ENCODE results near the gene EXOC3.
"Not testable (repeated sequence)": the region's sequence is repeated elsewhere in the genome, so short reads cannot be mapped to it uniquely, and the experiment has no call there.

Gene EXOC3

GRCh38 chr5:507986-508575, 65.1 kb downstream of the EXOC3 start:
- not testable (repeated sequence) for DNase-seq

- no peak for DNase-seq
Measured at GRCh38 chr5:509611-510185, 66.7 kb downstream of the EXOC3 start.

DNA sequence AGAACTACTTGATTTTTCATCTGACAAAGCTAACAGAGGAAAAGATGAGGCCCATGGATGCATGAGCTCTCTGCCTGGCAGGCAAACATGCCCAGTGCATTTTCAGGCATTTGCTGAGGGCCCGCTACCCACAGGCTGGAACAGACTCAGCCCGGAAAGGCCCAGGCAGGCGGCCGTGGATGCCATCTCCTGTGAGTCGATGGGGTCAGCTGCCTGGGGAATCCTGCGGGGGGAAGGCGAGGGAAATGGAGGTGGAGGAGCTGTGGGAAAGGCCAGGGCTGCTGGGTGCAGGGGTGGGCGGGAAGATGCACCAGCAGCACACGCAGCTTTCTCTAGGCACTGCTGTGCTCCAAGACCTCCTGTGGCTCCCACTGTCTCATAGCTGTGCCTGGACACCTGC, 67.5 kb downstream of the EXOC3 start:
- DNase-seq: no peak

- no peak for DNase-seq
Measured at GRCh38 chr5:511476-511875, 68.5 kb downstream of the EXOC3 start.

- no peak for DNase-seq
Measured at GRCh38 chr5:513216-514100, 70.5 kb downstream of the EXOC3 start.

DNA sequence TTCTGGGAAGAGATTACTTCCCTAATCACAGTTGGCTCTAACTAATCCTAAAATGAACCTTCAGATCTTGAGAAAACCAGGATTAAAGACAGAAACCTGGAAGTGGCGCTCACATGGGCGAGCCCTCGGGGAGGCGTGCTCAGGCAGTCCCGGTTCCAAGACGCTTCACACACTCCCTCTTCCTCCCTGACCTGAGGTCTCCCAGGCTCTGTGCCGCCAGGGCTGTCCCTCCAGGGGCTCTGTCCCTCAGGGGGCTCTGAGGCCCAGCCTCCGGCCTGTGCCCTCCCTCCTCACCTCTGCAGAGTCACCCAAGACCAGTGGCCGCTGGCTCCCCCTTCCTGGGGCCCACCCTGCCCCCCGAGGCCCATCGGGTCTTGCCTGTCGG, 71.1 kb downstream of the EXOC3 start:
- DNase-seq: no peak

- DNase-seq: no peak
Measured at GRCh38 chr5:514673-515072, 71.7 kb downstream of the EXOC3 start.

DNA sequence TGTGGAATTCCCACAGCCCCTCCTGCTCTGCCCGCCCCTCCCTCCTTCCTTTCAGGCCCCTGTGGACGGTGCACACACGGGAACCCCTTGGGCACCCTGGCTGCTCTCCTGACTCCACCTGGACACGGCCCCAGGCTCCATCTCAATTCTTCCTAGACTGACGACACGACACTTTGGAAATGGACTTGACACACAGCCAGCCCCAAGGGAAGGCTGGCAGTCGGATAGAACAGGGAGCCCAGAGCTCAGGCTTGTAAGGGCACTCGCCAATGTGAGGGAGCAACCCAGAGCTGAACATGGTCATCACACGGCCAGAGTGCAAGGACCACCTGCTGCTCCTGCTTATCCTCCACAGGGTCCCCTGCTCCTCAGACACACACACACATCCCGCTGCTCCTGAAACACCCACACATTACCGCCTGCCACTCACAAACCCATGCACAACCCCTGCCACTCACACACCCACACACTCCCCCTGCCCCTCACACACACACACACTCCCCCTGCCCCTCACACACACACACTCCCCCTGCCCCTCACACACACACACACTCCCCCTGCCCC, 72.4 kb downstream of the EXOC3 start:
- no peak for DNase-seq

GRCh38 chr5:516338-516925, 73.5 kb downstream of the EXOC3 start:
- no peak for DNase-seq
